Keratinocyte (primary cell): ENCODE measurements around the gene CRTC1. TPM values are rescaled to one million over a fixed set of nuclear protein-coding genes. Genes with fewer than 3 reads are reported as not detected.

Source experiments
- DNase-seq: peaks from one replicate; pipeline ENCODE4 v3.0.0-alpha.2; 2011; ENCODE audit warnings: low read depth, missing footprints, low spot score
- FAIRE-seq: peaks from 2 replicates; lab custom pipeline; 2011; peaks lifted over from hg19 to GRCh38; lab: Jason Lieb, UNC
- H2AFZ ChIP-seq: 2 replicates; pipeline ENCODE4 v1.6.0; 2012; ENCODE audit warnings: low read length, control low read depth, inconsistent platforms; ENCODE audit not compliant: control insufficient read depth
- H3K27ac ChIP-seq: 2 replicates; pipeline ENCODE4 v1.5.1; 2011; ENCODE audit warnings: low read length; ENCODE audit not compliant: control insufficient read depth, insufficient read depth
- H3K27me3 ChIP-seq: 3 replicates; pipeline ENCODE4 v1.6.0; 2011; ENCODE audit warnings: low read length; ENCODE audit not compliant: control insufficient read depth, insufficient read depth; ENCODE audit errors: extremely low read depth
- H3K36me3 ChIP-seq, 2 experiments: 2 replicates in 1 of 2; 3 replicates in 1 of 2; pipeline ENCODE4 v1.5.1; 2011; ENCODE audit warnings: low read length in 2 of 2, mild to moderate bottlenecking in 1 of 2; ENCODE audit not compliant: control insufficient read depth in 2 of 2, insufficient read depth in 2 of 2; ENCODE audit errors: extremely low read depth in 1 of 2
- H3K4me1 ChIP-seq: 3 replicates; pipeline ENCODE4 v1.5.1; 2011; ENCODE audit warnings: low read length; ENCODE audit not compliant: control insufficient read depth, insufficient read depth; ENCODE audit errors: extremely low read depth
- H3K4me2 ChIP-seq: 3 replicates; pipeline ENCODE4 v1.6.0; 2011; ENCODE audit warnings: low read depth, low read length; ENCODE audit not compliant: control insufficient read depth, insufficient read depth; ENCODE audit errors: extremely low read depth
- H3K4me3 ChIP-seq, 3 experiments: fragments of 200-600 bp in 1 of 3; sonication (generic) in 1 of 3; 2 replicates in 2 of 3; 3 replicates in 1 of 3; pipeline ENCODE4 v1.5.1; 2011 to 2016; ENCODE audit warnings: low read length in 3 of 3, mild to moderate bottlenecking in 3 of 3, control low read depth in 2 of 3, inconsistent platforms in 1 of 3, low read depth in 1 of 3, mixed read lengths in 1 of 3, mixed run types in 1 of 3, moderate library complexity in 1 of 3; ENCODE audit not compliant: control insufficient read depth in 2 of 3, insufficient read depth in 2 of 3; ENCODE audit errors: extremely low read depth in 1 of 3
- H3K79me2 ChIP-seq: 2 replicates; pipeline ENCODE4 v1.6.0; 2012; ENCODE audit warnings: low read length; ENCODE audit not compliant: control insufficient read depth, insufficient read depth
- H3K9ac ChIP-seq: 3 replicates; pipeline ENCODE4 v1.6.0; 2011; ENCODE audit warnings: low read length; ENCODE audit not compliant: control insufficient read depth, insufficient read depth; ENCODE audit errors: extremely low read depth
- H3K9me1 ChIP-seq: 3 replicates; pipeline ENCODE4 v1.6.0; 2011; ENCODE audit warnings: low read length; ENCODE audit not compliant: control insufficient read depth, insufficient read depth; ENCODE audit errors: extremely low read depth
- H3K9me3 ChIP-seq: 2 replicates; pipeline ENCODE4 v1.5.1; 2012; ENCODE audit warnings: low read depth, low read length; ENCODE audit not compliant: control insufficient read depth
- H4K20me1 ChIP-seq: 3 replicates; pipeline ENCODE4 v1.6.0; 2011; ENCODE audit warnings: low read length; ENCODE audit not compliant: control insufficient read depth, insufficient read depth; ENCODE audit errors: extremely low read depth
- EZH2 ChIP-seq: IDR thresholded peaks from one replicate; pipeline ENCODE4 v1.6.1; 2012; ENCODE audit warnings: inconsistent platforms, mild to moderate bottlenecking, low read length, moderate library complexity
- dilution Hi-C: fragments of 300-500 bp; cut with MboI; formaldehyde crosslinking; loops from one replicate; pipeline ENCODE4 v1.7.0; 2020; ENCODE audit warnings: low sequenced_read_pairs; ENCODE audit not compliant: extremely low pct_ligation_motif_present
- polyA plus RNA-seq, 5 experiments: library from polyadenylated mRNA; depleted of rRNA in 3 of 5; stranded (reverse) in 3 of 5; stranded (forward) in 1 of 5; unstranded in 1 of 5; fragments of >200 nt; gene quantifications; 1 replicate in 1 of 5; 2 replicates in 3 of 5; 3 replicates in 1 of 5; pipeline versions ENCODE4 v1.2.1 to v1.2.3, GENCODE V29; 2011 to 2012; ENCODE audit warnings: missing spikeins in 2 of 5, low read depth in 1 of 5, low replicate concordance in 1 of 5
- TF ChIP-seq, protein P1 (sequence below), 3 experiments: IDR thresholded peaks in 1 of 3; conservative IDR thresholded peaks in 1 of 3; optimal IDR thresholded peaks in 1 of 3; 2 replicates in 2 of 3; 3 replicates in 1 of 3; pipeline versions ENCODE3 to v1.5.1; 2011; ENCODE audit warnings: low read length in 3 of 3, mild to moderate bottlenecking in 3 of 3, moderate library complexity in 2 of 3, control low read depth in 1 of 3, inconsistent platforms in 1 of 3; ENCODE audit not compliant: insufficient read depth in 2 of 3; ENCODE audit errors: extremely low read depth in 1 of 3

CRTC1 gene
- polyA plus RNA-seq, 1 donor (not counting 4 experiments of a cell fraction or from before 2014, with no cell fraction given) = 0.54 TPM

DNA sequence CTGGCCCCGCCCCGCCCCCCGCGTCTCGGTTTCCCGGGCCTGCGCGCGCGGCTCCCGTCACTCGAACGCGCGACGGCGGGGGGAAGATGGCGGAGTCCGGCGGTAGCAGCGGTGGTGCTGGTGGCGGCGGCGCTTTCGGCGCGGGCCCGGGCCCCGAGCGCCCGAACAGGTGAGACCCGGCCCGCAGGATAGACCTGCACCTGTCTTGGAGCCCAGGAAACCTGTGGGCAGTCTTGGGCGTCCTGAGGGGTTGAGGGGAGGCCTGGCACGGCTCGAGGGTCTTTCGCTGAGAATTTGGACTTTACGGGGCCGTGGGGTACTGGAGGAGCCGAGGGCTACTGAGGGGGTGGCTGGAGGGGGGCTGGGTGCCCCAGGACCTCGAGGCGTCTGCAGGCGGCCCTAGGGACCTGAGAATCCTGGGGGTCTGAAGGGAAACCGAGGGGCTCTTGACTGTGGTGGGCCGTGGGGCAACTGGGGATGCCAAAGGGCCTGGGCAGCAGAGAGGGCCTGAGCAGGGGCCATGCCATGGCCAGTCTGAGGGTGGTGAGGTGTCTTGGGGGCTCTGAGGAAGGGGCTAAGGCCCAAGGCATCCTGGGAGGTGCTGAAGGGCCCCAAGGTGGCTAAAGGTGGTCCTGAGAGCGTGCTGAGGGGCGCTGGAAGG, 46.4 kb upstream of the CRTC1 start, which contains the start of gene KLHL26:
KLHL26 (plus strand) TSS at position 60 of the 661 bp plus-strand sequence; CDS start at position 87, 27 bp downstream.
- Histone ChIP-seq H3K9me1 (no peaks in the 10 kb centered on the region), H3K36me3 (no peaks in the 10 kb centered on the region), H3K9ac (peak within 1 kb of the TSS; percentile 83), H4K20me1 (no peaks in the 10 kb centered on the region), H3K4me2 (peak within 1 kb of the TSS; percentile 90), H3K27ac (peak within 1 kb of the TSS; percentile 52), H3K79me2 (no peaks in the 10 kb centered on the region), H3K4me3 (peak within 1 kb of the TSS; percentile 80 to 90 (median 89)), H3K27me3 (no peaks in the 10 kb centered on the region), H2AFZ (peak within 1 kb of the TSS; percentile 88), H3K4me1 (peaks cover 19% of the 10 kb centered on the region), H3K9me3 (no peaks in the 10 kb centered on the region)
- no peak for TF ChIP-seq EZH2
- TF ChIP-seq, protein P1, sequence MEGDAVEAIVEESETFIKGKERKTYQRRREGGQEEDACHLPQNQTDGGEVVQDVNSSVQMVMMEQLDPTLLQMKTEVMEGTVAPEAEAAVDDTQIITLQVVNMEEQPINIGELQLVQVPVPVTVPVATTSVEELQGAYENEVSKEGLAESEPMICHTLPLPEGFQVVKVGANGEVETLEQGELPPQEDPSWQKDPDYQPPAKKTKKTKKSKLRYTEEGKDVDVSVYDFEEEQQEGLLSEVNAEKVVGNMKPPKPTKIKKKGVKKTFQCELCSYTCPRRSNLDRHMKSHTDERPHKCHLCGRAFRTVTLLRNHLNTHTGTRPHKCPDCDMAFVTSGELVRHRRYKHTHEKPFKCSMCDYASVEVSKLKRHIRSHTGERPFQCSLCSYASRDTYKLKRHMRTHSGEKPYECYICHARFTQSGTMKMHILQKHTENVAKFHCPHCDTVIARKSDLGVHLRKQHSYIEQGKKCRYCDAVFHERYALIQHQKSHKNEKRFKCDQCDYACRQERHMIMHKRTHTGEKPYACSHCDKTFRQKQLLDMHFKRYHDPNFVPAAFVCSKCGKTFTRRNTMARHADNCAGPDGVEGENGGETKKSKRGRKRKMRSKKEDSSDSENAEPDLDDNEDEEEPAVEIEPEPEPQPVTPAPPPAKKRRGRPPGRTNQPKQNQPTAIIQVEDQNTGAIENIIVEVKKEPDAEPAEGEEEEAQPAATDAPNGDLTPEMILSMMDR (optimal IDR thresholded peaks at IDR 0.05 in 1 of 3, IDR thresholded peaks at IDR 0.05 in 1 of 3, conservative IDR thresholded peaks at IDR 0.05 in 1 of 3; ENCODE audit: extremely low read depth in 1 of 3, insufficient read depth in 2 of 3, low read length in 3 of 3) = no peak
- DNase-seq (no peak), FAIRE-seq (no peak)
- dilution Hi-C loops = no loop called here

DNA sequence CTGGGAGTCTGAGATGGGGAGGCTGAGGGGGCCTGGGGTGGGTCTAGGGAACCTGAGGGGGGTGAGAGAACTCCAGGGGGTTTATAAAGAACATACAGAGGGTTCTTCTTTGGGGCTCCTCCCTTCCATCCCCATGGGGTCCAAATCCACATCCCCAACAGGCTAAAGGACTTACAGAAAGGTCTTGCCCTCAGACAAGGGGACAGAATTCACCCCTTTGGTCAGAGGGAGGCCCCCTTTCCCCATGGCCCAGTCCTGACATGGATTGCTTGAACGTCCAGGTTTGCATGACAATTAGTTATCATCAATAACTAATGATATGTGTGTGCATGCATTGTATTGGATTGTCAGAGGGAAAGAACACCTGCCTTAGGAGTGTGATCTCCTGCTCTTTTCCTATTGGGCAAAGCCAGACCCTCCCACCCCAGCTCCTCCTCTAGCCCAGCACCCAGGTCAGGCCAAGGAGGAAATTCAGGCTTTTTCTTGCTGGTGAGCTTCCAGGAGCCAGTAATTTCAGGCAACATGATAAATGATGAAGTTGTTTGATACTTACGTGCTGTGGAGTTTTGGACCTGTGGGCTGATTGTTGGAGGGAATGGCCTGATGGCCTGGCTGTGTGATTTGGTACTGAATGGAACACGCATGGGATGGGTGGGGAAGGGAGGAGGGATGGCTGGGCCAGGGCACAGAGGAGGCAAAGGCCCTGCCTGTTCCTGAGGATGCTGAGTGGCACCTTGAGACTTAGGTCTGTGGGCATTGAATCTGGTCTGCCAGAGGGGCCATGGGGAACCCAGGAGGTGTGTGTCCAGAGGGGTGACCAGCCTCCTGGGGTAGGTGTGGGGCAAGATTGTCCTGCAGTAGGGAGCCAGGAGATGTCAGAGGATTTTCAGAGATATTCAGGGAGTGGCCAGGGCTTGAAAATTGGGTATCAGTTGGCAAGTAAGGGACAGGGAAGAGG, 45.5 kb upstream of the CRTC1 start:
- Histone ChIP-seq H3K9me3 (no peaks in the 10 kb centered on the region), H3K27me3 (no peaks in the 10 kb centered on the region), H3K27ac (no peak overlapping the region), H3K9me1 (no peaks in the 10 kb centered on the region), H3K9ac (peak overlapping the region; percentile 83), H3K79me2 (no peaks in the 10 kb centered on the region), H4K20me1 (no peaks in the 10 kb centered on the region), H2AFZ (no peak overlapping the region), H3K4me3 (peak overlapping the region; percentile 80 to 90 (median 89)), H3K4me2 (peak overlapping the region; percentile 90), H3K4me1 (peaks cover 19% of the 10 kb centered on the region), H3K36me3 (no peaks in the 10 kb centered on the region)
- FAIRE-seq (peak; percentile 53), DNase-seq (no peak)
- TF ChIP-seq, protein P1 (optimal IDR thresholded peaks at IDR 0.05 in 1 of 3, IDR thresholded peaks at IDR 0.05 in 1 of 3, conservative IDR thresholded peaks at IDR 0.05 in 1 of 3; ENCODE audit: extremely low read depth in 1 of 3, insufficient read depth in 2 of 3, low read length in 3 of 3) = peak in 1 of 3 experiments; percentile 16
- TF ChIP-seq EZH2 = no peak
- dilution Hi-C loops = no loop called here
